Activated CD4-positive, alpha-beta T cell treated with anti-CD3 and anti-CD28 coated beads, Interleukin-2, amount 10 ng/mL, durations not matched to agents 7 days and 5 days (primary cell): ENCODE measurements around the gene HPGDS. TPM values are rescaled to one million over a fixed set of nuclear protein-coding genes. Genes with fewer than 3 reads are reported as not detected.
"Not testable (repeated sequence)": the region's sequence is repeated elsewhere in the genome, so short reads cannot be mapped to it uniquely, and the experiment has no call there.

Experiments
- CTCF ChIA-PET: fragments of 350-600 bp; sonication (Branson Sonifier 250); formaldehyde crosslinking; loops from one replicate; lab custom pipeline; 2021; ENCODE audit warnings: antibody characterized with exemption; lab: Charles Lee
- POLR2A ChIA-PET: fragments of 350-600 bp; sonication (Branson Sonifier 250); formaldehyde crosslinking; loops from one replicate; lab custom pipeline; 2021; ENCODE audit warnings: antibody characterized with exemption; lab: Charles Lee
- DNase-seq: peaks from one replicate; pipeline ENCODE4 v3.0.0-alpha.2; 2020
- H3K27ac Mint-ChIP-seq: one replicate; pipeline ENCODE4 v1.8.0; 2021; ENCODE audit warnings: mild to moderate bottlenecking, moderate library complexity, mixed read lengths
- H3K27me3 Mint-ChIP-seq: one replicate; pipeline ENCODE4 v1.8.0; 2021; ENCODE audit warnings: mixed read lengths
- H3K36me3 Mint-ChIP-seq: one replicate; pipeline ENCODE4 v1.8.0; 2021; ENCODE audit warnings: low read depth, mixed read lengths
- H3K4me1 Mint-ChIP-seq: one replicate; pipeline ENCODE4 v1.8.0; 2021; ENCODE audit warnings: mixed read lengths
- H3K4me3 Mint-ChIP-seq: one replicate; pipeline ENCODE4 v1.8.0; 2021; ENCODE audit warnings: mild to moderate bottlenecking, moderate library complexity, mixed read lengths
- H3K9me3 Mint-ChIP-seq: one replicate; pipeline ENCODE4 v1.8.0; 2021; ENCODE audit warnings: mixed read lengths
- total RNA-seq, 2 experiments: library from RNA; stranded (reverse); gene quantifications; one replicate each; pipeline ENCODE4 v1.2.3, GENCODE V29; 2021

HPGDS gene
- total RNA-seq, 2 experiments from 2014 or later = 0.15 TPM; not detected in 1

- DNase-seq = no peak
- ChIA-PET CTCF (interaction anchor here (1.6 kb wide), 1 partner anchor 12 kb away, joined by 3 read pairs; no protein-coding TSS in a partner anchor), POLR2A (no interaction called here)
- H3K4me3 Mint-ChIP-seq = no peak overlapping the region
- H3K27me3 Mint-ChIP-seq = no peaks in the 10 kb centered on the region
- H3K27ac Mint-ChIP-seq = no peak overlapping the region
- no peaks in the 10 kb centered on the region for H3K36me3 Mint-ChIP-seq
- no peaks in the 10 kb centered on the region for H3K9me3 Mint-ChIP-seq
- H3K4me1 Mint-ChIP-seq = no peaks in the 10 kb centered on the region
Measured at GRCh38 chr4:94298725-94299252, 43.8 kb downstream of the HPGDS start.

GRCh38 chr4:94295473-94295872 is 47.2 kb downstream of the HPGDS start:
- H3K4me1 Mint-ChIP-seq, H3K9me3 Mint-ChIP-seq, H3K4me3 Mint-ChIP-seq, DNase-seq, H3K36me3 Mint-ChIP-seq, H3K27me3 Mint-ChIP-seq, H3K27ac Mint-ChIP-seq, CTCF ChIA-PET, POLR2A ChIA-PET: not testable (repeated sequence)

- H3K36me3 Mint-ChIP-seq = peaks cover 15% of the 10 kb centered on the region
- DNase-seq, CTCF ChIA-PET, H3K27me3 Mint-ChIP-seq, H3K27ac Mint-ChIP-seq, H3K9me3 Mint-ChIP-seq, H3K4me3 Mint-ChIP-seq, POLR2A ChIA-PET, H3K4me1 Mint-ChIP-seq: not testable (repeated sequence)
Measured at GRCh38 chr4:94293981-94294380, 48.7 kb downstream of the HPGDS start.

GRCh38 chr4:94290245-94290644 is 52.4 kb downstream of the HPGDS start:
- Mint-ChIP-seq H3K27me3 (no peaks in the 10 kb centered on the region), H3K4me1 (no peaks in the 10 kb centered on the region), H3K36me3 (peaks cover 28% of the 10 kb centered on the region), H3K9me3 (no peaks in the 10 kb centered on the region), H3K27ac (no peak overlapping the region), H3K4me3 (no peak overlapping the region)
- no peak for DNase-seq
- ChIA-PET POLR2A (no interaction called here), CTCF (no interaction called here)

GRCh38 chr4:94285666-94286065 is 57.0 kb downstream of the HPGDS start:
- ChIA-PET POLR2A (no interaction called here), CTCF (no interaction called here)
- peaks cover 44% of the 10 kb centered on the region for H3K36me3 Mint-ChIP-seq
- H3K27me3 Mint-ChIP-seq = no peaks in the 10 kb centered on the region
- no peak overlapping the region for H3K4me3 Mint-ChIP-seq
- no peak overlapping the region for H3K27ac Mint-ChIP-seq
- H3K9me3 Mint-ChIP-seq = no peaks in the 10 kb centered on the region
- H3K4me1 Mint-ChIP-seq = no peaks in the 10 kb centered on the region
- no peak for DNase-seq

- H3K4me3 Mint-ChIP-seq = no peak overlapping the region
- H3K27ac Mint-ChIP-seq = no peak overlapping the region
- no peaks in the 10 kb centered on the region for H3K4me1 Mint-ChIP-seq
- ChIA-PET CTCF (no interaction called here), POLR2A (no interaction called here)
- H3K9me3 Mint-ChIP-seq = no peaks in the 10 kb centered on the region
- no peak for DNase-seq
- H3K27me3 Mint-ChIP-seq = no peaks in the 10 kb centered on the region
- H3K36me3 Mint-ChIP-seq = peaks cover 40% of the 10 kb centered on the region
Measured at GRCh38 chr4:94284889-94285288, 57.7 kb downstream of the HPGDS start.

- Mint-ChIP-seq H3K4me1 (no peaks in the 10 kb centered on the region), H3K9me3 (no peaks in the 10 kb centered on the region), H3K36me3 (peaks cover 31% of the 10 kb centered on the region), H3K27ac (no peak overlapping the region), H3K27me3 (no peaks in the 10 kb centered on the region), H3K4me3 (no peak overlapping the region)
- CTCF ChIA-PET = no interaction called here
- POLR2A ChIA-PET = no interaction called here
- no peak for DNase-seq
Measured at GRCh38 chr4:94278781-94279180, 63.9 kb downstream of the HPGDS start.

- POLR2A ChIA-PET = no interaction called here
- CTCF ChIA-PET = no interaction called here
Measured at GRCh38 chr4:94277534-94277933, 65.1 kb downstream of the HPGDS start.

GRCh38 chr4:94276204-94276603 is 66.4 kb downstream of the HPGDS start:
- no peak for DNase-seq
- Mint-ChIP-seq H3K4me3 (no peak overlapping the region), H3K4me1 (no peaks in the 10 kb centered on the region), H3K27me3 (no peaks in the 10 kb centered on the region), H3K27ac (no peak overlapping the region), H3K36me3 (peaks cover 25% of the 10 kb centered on the region), H3K9me3 (no peaks in the 10 kb centered on the region)
- CTCF ChIA-PET = no interaction called here
- POLR2A ChIA-PET = no interaction called here

More at GRCh38 chr4:94277534-94277933, 65.1 kb downstream of the HPGDS start:
- no peak for DNase-seq
- H3K27me3 Mint-ChIP-seq = no peaks in the 10 kb centered on the region
- no peaks in the 10 kb centered on the region for H3K4me1 Mint-ChIP-seq
- H3K9me3 Mint-ChIP-seq = no peaks in the 10 kb centered on the region
- H3K4me3 Mint-ChIP-seq = no peak overlapping the region
- H3K36me3 Mint-ChIP-seq = peaks cover 25% of the 10 kb centered on the region
- no peak overlapping the region for H3K27ac Mint-ChIP-seq

- Mint-ChIP-seq H3K36me3 (peaks cover 28% of the 10 kb centered on the region), H3K4me1 (no peaks in the 10 kb centered on the region), H3K27ac (no peak overlapping the region), H3K9me3 (no peaks in the 10 kb centered on the region), H3K4me3 (no peak overlapping the region), H3K27me3 (no peaks in the 10 kb centered on the region)
- DNase-seq = no peak
- CTCF ChIA-PET = no interaction called here
- POLR2A ChIA-PET = no interaction called here
Measured at GRCh38 chr4:94274912-94275311, 67.7 kb downstream of the HPGDS start.

GRCh38 chr4:94271248-94271647 is 71.4 kb downstream of the HPGDS start:
- no peak for DNase-seq
- CTCF ChIA-PET = no interaction called here
- peaks cover 20% of the 10 kb centered on the region for H3K36me3 Mint-ChIP-seq
- no peak overlapping the region for H3K4me3 Mint-ChIP-seq
- POLR2A ChIA-PET = no interaction called here
- no peaks in the 10 kb centered on the region for H3K4me1 Mint-ChIP-seq
- H3K27ac Mint-ChIP-seq = no peak overlapping the region
- no peaks in the 10 kb centered on the region for H3K27me3 Mint-ChIP-seq
- H3K9me3 Mint-ChIP-seq = no peaks in the 10 kb centered on the region

- Mint-ChIP-seq H3K27me3 (no peaks in the 10 kb centered on the region), H3K27ac (no peak overlapping the region), H3K36me3 (peaks cover 22% of the 10 kb centered on the region)
Measured at GRCh38 chr4:94267037-94267436, 75.6 kb downstream of the HPGDS start.

GRCh38 chr4:94262163-94263016 is 80.2 kb downstream of the HPGDS start:
- Mint-ChIP-seq H3K27me3 (no peaks in the 10 kb centered on the region), H3K36me3 (peaks cover 27% of the 10 kb centered on the region), H3K9me3 (no peaks in the 10 kb centered on the region), H3K4me1 (no peaks in the 10 kb centered on the region), H3K27ac (no peak overlapping the region), H3K4me3 (no peak overlapping the region)
- no peak for DNase-seq
- CTCF ChIA-PET = interaction anchor here (0.9 kb wide), 1 partner anchor 167 kb away, joined by 3 read pairs; no protein-coding TSS in a partner anchor
- POLR2A ChIA-PET = no interaction called here

More at GRCh38 chr4:94267037-94267436, 75.6 kb downstream of the HPGDS start:
- POLR2A ChIA-PET = no interaction called here
- CTCF ChIA-PET = interaction anchor here (0.8 kb wide), 1 partner anchor 21 kb away, joined by 3 read pairs; no protein-coding TSS in a partner anchor
- Mint-ChIP-seq H3K4me1 (no peaks in the 10 kb centered on the region), H3K9me3 (no peaks in the 10 kb centered on the region), H3K4me3 (no peak overlapping the region)
- no peak for DNase-seq
